GM12891 (cell line): ENCODE data around the gene WDR26.

Experiments
- POLR2A ChIP-seq: IDR thresholded peaks from 2 replicates; pipeline ENCODE4 v1.6.1; 2011; ENCODE audit warnings: low read depth, low read length, control low read depth
- POLR2AphosphoS5 ChIP-seq: IDR thresholded peaks from 2 replicates; pipeline ENCODE4 v1.6.1; 2011; ENCODE audit warnings: low read depth, low read length, control low read depth
- TAF1 ChIP-seq: IDR thresholded peaks from 2 replicates; pipeline ENCODE4 v1.6.1; 2011; ENCODE audit warnings: low read depth, low read length, control low read depth

DNA sequence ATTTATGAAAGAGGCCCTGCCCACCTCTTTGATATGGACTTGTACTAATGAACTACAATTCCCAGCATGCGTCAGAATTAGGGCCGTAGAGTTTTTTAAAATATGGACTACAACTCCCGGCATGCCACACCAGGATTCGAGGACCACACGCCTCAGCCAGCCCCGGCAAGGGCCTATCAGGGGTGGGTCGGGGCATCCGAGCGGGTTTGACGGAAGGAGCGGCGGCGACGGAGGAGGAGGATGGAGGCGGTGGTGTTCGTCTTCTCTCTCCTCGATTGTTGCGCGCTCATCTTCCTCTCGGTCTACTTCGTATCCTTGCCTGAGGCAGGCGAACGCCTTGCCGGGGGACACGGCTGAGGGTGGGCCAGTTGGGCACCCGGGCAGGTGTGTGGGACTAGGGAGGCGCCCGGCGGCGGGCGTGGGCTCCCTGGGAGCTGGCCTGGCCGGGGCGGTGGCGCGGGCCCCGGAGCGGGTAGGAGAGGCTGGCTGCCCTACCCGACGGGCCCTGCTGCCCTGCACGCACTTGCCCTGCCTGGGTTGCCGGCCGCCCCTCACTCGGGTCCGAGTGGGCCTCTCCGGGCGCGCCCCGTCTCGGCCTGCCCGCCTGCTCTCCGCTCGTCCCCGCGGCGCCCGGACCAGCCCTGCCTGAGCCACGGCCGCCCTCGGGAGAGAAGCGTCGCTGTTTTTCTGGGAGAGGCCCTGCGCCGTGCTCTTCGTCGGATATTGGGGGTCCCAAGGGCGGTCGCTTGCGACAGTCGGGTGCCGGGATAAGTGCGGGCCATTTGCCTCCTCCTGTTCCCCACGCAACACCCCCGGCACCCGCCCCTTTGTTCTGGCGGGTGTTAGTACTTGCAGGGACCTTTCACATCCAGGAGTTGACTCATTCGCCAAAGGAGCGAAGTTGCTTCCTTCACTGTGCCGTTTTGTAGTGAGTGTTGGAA, 77.6 kb downstream of the WDR26 start, which contains the start of gene CNIH4:
- peak; percentile 80 for TF ChIP-seq POLR2AphosphoS5
- peak; percentile 88 for TF ChIP-seq POLR2A
- TF ChIP-seq TAF1, result peak; percentile 64
